GM10266 (cell line): Measurements from ENCODE around the gene CBX4.
A peak's percentile ranks its signal among the peaks of the same experiment; 100 is the strongest.

Source experiments
- DNase-seq: peaks from one replicate; pipeline ENCODE4 v3.0.0; 2012; ENCODE audit errors: extremely low spot score
- CTCF ChIP-seq: IDR thresholded peaks from 2 replicates; pipeline ENCODE4 v1.5.1; 2012; ENCODE audit warnings: mild to moderate bottlenecking, low read depth; ENCODE audit not compliant: control insufficient read depth, insufficient read depth; ENCODE audit errors: missing control alignments

The CBX4 gene

GRCh38 chr17:79843816-79844800 lies 4.9 kb upstream of the CBX4 start:
- no peak for DNase-seq
- no peak for TF ChIP-seq CTCF

GRCh38 chr17:79843474-79843815 lies 4.2 kb upstream of the CBX4 start:
- DNase-seq: no peak
- no peak for TF ChIP-seq CTCF

GRCh38 chr17:79842656-79843473 lies 3.6 kb upstream of the CBX4 start:
- TF ChIP-seq CTCF: no peak
- DNase-seq: peak; percentile 56

- no peak for DNase-seq
- no peak for TF ChIP-seq CTCF
Measured at GRCh38 chr17:79842136-79842655, 3.0 kb upstream of the CBX4 start.

- DNase-seq: no peak
- TF ChIP-seq CTCF: no peak
Measured at GRCh38 chr17:79841369-79842135, 2.3 kb upstream of the CBX4 start.

GRCh38 chr17:79840989-79841286 lies 1.7 kb upstream of the CBX4 start:
- TF ChIP-seq CTCF: no peak
- DNase-seq: no peak
